SK-N-MC (cell line): ENCODE data around the gene NEK8.

Experiments used
- EZH2 ChIP-seq: fragments of 200-600 bp; sonication (generic); IDR thresholded peaks from one replicate; pipeline ENCODE4 v1.6.1; 2017; ENCODE audit warnings: antibody characterized with exemption
- POLR2AphosphoS5 ChIP-seq: IDR thresholded peaks from 2 replicates; pipeline ENCODE4 v1.6.1; 2012; ENCODE audit warnings: mild to moderate bottlenecking, low read depth, low read length, borderline replicate concordance

GRCh38 chr17:28748852-28749515, 20.4 kb downstream of the NEK8 start:
- TF ChIP-seq EZH2 (no peak), POLR2AphosphoS5 (no peak)
